ENCODE data around the gene ALKBH5. TPM values are rescaled to one million over a fixed set of nuclear protein-coding genes. Genes with fewer than 3 reads are reported as not detected.

The ALKBH5 gene
- total and polyA plus RNA-seq, 11 donors = 89.2 to 233 (median 192) TPM

- ATAC-seq = peak in 3 of 4 donors; percentile 33 to 62 (median 42)
- H3K27me3 ChIP-seq = no peaks in the 10 kb centered on the region
- H3K36me3 ChIP-seq = peaks cover 5 to 98% (median 90%) of the 10 kb centered on the region in 9 donors
- H3K27ac ChIP-seq = peak overlapping the region in 10 of 12 donors; percentile 24 to 88 (median 74)
- no peak for TF ChIP-seq POLR2A (IDR thresholded peaks at IDR 0.05)
- no peak for TF ChIP-seq CTCF (IDR thresholded peaks at IDR 0.05)
- peak in 4 of 5 donors; percentile 47 to 67 (median 62) for DNase-seq
- peaks cover 0 to 28% (median 23%) of the 10 kb centered on the region in 12 donors for H3K4me1 ChIP-seq
- no peaks in the 10 kb centered on the region for H3K9me3 ChIP-seq
- WGBS, 4 donors = 42 to 60% (median 56%) methylated on average over 16 to 46 of the region's 46 CpGs
- H3K4me3 ChIP-seq = no peak overlapping the region
- intact Hi-C loops (cut with DNase I) = loop anchor here in 1 of 10 donors (2.0 kb wide), 1 partner anchor 14 kb away; the partner anchor contains the start of gene MIEF2
Observed at GRCh38 chr17:18246880-18247612, 63.4 kb downstream of the ALKBH5 start.

- 62 to 72% (median 68%) methylated on average over 20 to 30 of the region's 30 CpGs for WGBS, 4 donors
- peak in 2 of 5 donors; percentile 31 to 60 for DNase-seq
- H3K36me3 ChIP-seq = peaks cover 5 to 98% (median 91%) of the 10 kb centered on the region in 9 donors
- no peaks in the 10 kb centered on the region for H3K9me3 ChIP-seq
- no peak overlapping the region for H3K4me3 ChIP-seq
- peak in 3 of 4 donors; percentile 3 to 19 (median 19) for ATAC-seq
- intact Hi-C loops (cut with DNase I) = loop anchor here in 1 of 10 donors (2.0 kb wide), 1 partner anchor 13 kb away; the partner anchor contains the start of gene MIEF2
- TF ChIP-seq CTCF (IDR thresholded peaks at IDR 0.05) = no peak
- no peak for TF ChIP-seq POLR2A (IDR thresholded peaks at IDR 0.05)
- no peaks in the 10 kb centered on the region for H3K27me3 ChIP-seq
- H3K27ac ChIP-seq = peak overlapping the region; percentile 24 to 88 (median 68)
- H3K4me1 ChIP-seq = peaks cover 0 to 28% (median 23%) of the 10 kb centered on the region in 12 donors
Observed at GRCh38 chr17:18247613-18248001, 64.0 kb downstream of the ALKBH5 start.

- intact Hi-C loops (cut with DNase I) = no loop called here
- ATAC-seq = peak; percentile 45 to 81 (median 51)
- 20 to 30% (median 26%) methylated on average over 9 of the region's 9 CpGs for WGBS, 4 donors
- no peaks in the 10 kb centered on the region for H3K27me3 ChIP-seq
- peak overlapping the region; percentile 29 to 88 (median 74) for H3K27ac ChIP-seq
- H3K9me3 ChIP-seq = no peaks in the 10 kb centered on the region
- H3K36me3 ChIP-seq = peaks cover 5 to 100% (median 97%) of the 10 kb centered on the region in 9 donors
- H3K4me1 ChIP-seq = peaks cover 0 to 28% (median 23%) of the 10 kb centered on the region in 12 donors
- DNase-seq = peak in 4 of 5 donors; percentile 57 to 74 (median 68)
- TF ChIP-seq CTCF (IDR thresholded peaks at IDR 0.05) = peak; percentile 29 to 72 (median 56)
- TF ChIP-seq POLR2A (IDR thresholded peaks at IDR 0.05) = no peak
- H3K4me3 ChIP-seq = no peak overlapping the region
Observed at GRCh38 chr17:18248300-18248731, 64.7 kb downstream of the ALKBH5 start.

- Histone ChIP-seq H3K36me3 (peaks cover 5 to 100% (median 97%) of the 10 kb centered on the region in 9 donors), H3K9me3 (no peaks in the 10 kb centered on the region), H3K4me3 (no peak overlapping the region), H3K27me3 (no peaks in the 10 kb centered on the region), H3K4me1 (peaks cover 0 to 28% (median 23%) of the 10 kb centered on the region in 12 donors), H3K27ac (peak overlapping the region; percentile 29 to 88 (median 74))
- ATAC-seq = no peak
- no peak for TF ChIP-seq CTCF (IDR thresholded peaks at IDR 0.05)
- intact Hi-C loops (cut with DNase I) = no loop called here
- no peak for DNase-seq
- WGBS, 4 donors = 69 to 82% (median 75%) methylated on average over 6 to 7 of the region's 7 CpGs
Observed at GRCh38 chr17:18248811-18249210, 65.2 kb downstream of the ALKBH5 start.

Data from heart left ventricle (tissue), 16 donors.